Skin epidermis (tissue), 12 donors: Measurements from ENCODE around the gene RALGAPA2.

ENCODE experiments used
- H3K27ac ChIP-seq, 21 experiments: fragments of 200-600 bp; sonication (generic) in 11 of 21; one replicate each; pipeline ENCODE4 v1.5.0; 2020; ENCODE audit warnings: mild to moderate bottlenecking in 3 of 21, inconsistent platforms in 2 of 21, moderate library complexity in 2 of 21
- H3K4me3 ChIP-seq, 7 experiments: fragments of 200-600 bp; sonication (generic) in 2 of 7; one replicate each; pipeline ENCODE4 v1.5.0; 2020; ENCODE audit warnings: inconsistent platforms in 2 of 7, mild to moderate bottlenecking in 2 of 7, moderate library complexity in 1 of 7

Gene RALGAPA2

GRCh38 chr20:20520776-20521175 lies 191.7 kb downstream of the RALGAPA2 start:
- no peak overlapping the region for H3K4me3 ChIP-seq
- H3K27ac ChIP-seq = no peak overlapping the region

GRCh38 chr20:20519269-20519668 lies 193.2 kb downstream of the RALGAPA2 start:
- H3K4me3 ChIP-seq = no peak overlapping the region
- no peak overlapping the region for H3K27ac ChIP-seq

DNA sequence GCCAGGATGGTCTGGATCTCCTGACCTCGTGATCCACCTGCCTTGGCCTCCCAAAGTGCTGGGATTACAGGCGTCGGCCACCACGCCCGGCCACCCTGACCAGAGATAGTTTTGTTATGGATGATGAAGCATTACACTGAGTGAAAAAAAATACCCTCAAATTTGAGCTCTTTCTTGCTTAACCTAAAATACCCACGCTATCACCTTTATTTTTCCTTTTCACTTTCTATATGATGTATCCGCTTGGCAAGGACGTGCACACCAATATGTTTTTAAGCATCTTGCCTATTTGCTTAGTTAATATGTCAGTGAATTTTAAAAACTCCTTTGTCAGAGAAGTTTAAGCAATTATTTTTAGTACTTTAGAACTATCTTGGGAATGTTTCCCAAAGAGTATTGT lies 194.2 kb downstream of the RALGAPA2 start:
- no peak overlapping the region for H3K27ac ChIP-seq
- H3K4me3 ChIP-seq = no peak overlapping the region

- H3K4me3 ChIP-seq = no peak overlapping the region
- H3K27ac ChIP-seq = no peak overlapping the region
Measured at GRCh38 chr20:20517296-20517695, 195.1 kb downstream of the RALGAPA2 start.

- Histone ChIP-seq H3K4me3 (no peak overlapping the region), H3K27ac (no peak overlapping the region)
Measured at GRCh38 chr20:20513720-20514119, 198.7 kb downstream of the RALGAPA2 start.

DNA sequence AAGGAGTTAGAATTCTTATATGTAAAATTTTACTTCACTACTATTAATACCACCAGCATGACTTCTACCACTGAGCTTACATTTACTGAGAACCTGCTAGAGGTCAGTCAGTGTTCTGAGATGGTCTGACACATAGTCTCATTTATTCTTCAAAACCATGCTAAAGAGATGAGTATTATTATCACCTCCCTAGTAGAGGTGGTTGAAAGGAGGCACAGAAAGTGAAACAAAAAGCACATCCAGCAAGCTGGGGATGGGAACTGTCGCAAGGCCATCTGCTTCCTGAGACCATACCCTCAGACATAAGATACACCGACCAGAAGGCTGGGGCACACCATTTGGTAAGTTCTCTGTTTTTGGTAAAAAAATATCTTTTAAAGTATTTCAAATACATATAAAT lies 206.9 kb downstream of the RALGAPA2 start:
- no peak overlapping the region for H3K27ac ChIP-seq
- no peak overlapping the region for H3K4me3 ChIP-seq

GRCh38 chr20:20503777-20504530 lies 208.5 kb downstream of the RALGAPA2 start:
- no peak overlapping the region for H3K4me3 ChIP-seq

DNA sequence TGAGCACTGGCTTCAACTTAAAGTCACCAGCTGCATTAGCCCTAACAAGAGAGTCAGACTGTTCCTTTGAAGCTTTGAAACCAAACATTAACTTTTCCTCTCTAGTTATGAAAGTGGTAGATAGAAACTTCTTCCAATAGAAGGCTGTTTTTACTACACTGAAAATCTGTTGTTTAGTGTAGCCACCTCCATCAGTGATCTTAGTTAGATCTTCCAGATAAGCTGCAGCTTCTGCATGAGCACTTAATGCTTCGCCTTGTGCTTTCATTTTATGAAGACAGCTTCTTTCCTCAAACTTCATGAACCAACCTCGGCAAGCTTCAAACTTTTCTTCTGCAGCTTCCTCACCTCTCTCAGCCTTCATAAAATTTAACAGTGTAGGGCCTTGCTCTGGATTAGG lies 211.3 kb downstream of the RALGAPA2 start:
- Histone ChIP-seq H3K27ac (no peak overlapping the region), H3K4me3 (no peak overlapping the region)

More at GRCh38 chr20:20503777-20504530, 208.5 kb downstream of the RALGAPA2 start:
- H3K27ac ChIP-seq = no peak overlapping the region

- no peak overlapping the region for H3K27ac ChIP-seq
- no peak overlapping the region for H3K4me3 ChIP-seq
Measured at GRCh38 chr20:20500312-20500711, 212.1 kb downstream of the RALGAPA2 start.

DNA sequence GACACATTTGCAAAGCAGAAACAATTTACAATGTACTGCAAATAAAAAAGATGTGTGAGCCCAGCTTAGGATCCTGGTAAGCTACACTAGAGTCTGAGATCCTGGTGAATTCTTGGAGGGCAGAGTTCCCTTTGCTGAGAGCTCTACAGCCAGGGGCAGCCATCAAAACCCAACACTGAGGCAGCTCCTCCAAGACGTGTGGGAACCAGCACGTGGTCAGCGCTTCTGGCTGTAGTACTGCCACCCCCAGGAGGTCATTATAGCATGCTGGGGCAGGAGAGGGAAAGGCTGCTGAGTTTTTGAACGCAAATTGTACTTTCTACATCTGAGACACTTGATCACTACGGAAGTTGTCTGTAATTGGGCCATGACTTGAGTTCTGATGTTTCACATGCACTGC lies 213.0 kb downstream of the RALGAPA2 start:
- Histone ChIP-seq H3K27ac (no peak overlapping the region), H3K4me3 (no peak overlapping the region)

- Histone ChIP-seq H3K27ac (no peak overlapping the region), H3K4me3 (no peak overlapping the region)
Measured at GRCh38 chr20:20498076-20498861, 214.2 kb downstream of the RALGAPA2 start.

- H3K27ac ChIP-seq = no peak overlapping the region
Measured at GRCh38 chr20:20497242-20497978, 215.0 kb downstream of the RALGAPA2 start.

GRCh38 chr20:20495729-20496503 lies 216.5 kb downstream of the RALGAPA2 start:
- Histone ChIP-seq H3K27ac (no peak overlapping the region), H3K4me3 (no peak overlapping the region)

More at GRCh38 chr20:20497242-20497978, 215.0 kb downstream of the RALGAPA2 start:
- no peak overlapping the region for H3K4me3 ChIP-seq

GRCh38 chr20:20493701-20494100 lies 218.7 kb downstream of the RALGAPA2 start:
- H3K27ac ChIP-seq = no peak overlapping the region

GRCh38 chr20:20492521-20493332 lies 219.7 kb downstream of the RALGAPA2 start:
- Histone ChIP-seq H3K27ac (no peak overlapping the region), H3K4me3 (no peak overlapping the region)

More at GRCh38 chr20:20493701-20494100, 218.7 kb downstream of the RALGAPA2 start:
- no peak overlapping the region for H3K4me3 ChIP-seq

DNA sequence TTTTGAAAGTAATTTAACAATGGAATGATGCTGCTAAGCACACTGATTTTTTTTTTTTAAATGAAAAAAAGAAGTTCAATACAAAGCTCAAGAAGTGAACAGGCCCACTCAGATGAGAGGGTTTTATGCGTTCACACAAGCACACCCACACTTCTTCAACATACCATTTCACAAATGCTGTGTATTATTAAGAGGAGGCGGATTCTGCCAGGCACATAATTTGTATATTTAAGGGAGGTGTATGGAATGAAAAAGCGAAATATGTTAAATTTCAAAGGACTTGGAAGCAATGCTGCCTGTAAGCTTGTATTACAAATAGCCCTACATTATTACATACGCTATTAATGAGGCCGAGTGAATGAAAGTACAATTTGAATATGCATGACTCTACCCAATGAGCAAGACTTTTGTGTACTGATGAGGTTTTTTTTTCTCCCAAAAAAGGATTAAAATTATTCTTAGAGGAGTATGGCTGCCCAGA lies 220.6 kb downstream of the RALGAPA2 start:
- Histone ChIP-seq H3K4me3 (no peak overlapping the region), H3K27ac (no peak overlapping the region)

GRCh38 chr20:20491110-20491783 lies 221.2 kb downstream of the RALGAPA2 start:
- Histone ChIP-seq H3K27ac (no peak overlapping the region), H3K4me3 (no peak overlapping the region)

GRCh38 chr20:20490673-20491072 lies 221.8 kb downstream of the RALGAPA2 start:
- no peak overlapping the region for H3K27ac ChIP-seq

More at GRCh38 chr20:20490673-20491072, 221.8 kb downstream of the RALGAPA2 start:
- H3K4me3 ChIP-seq = no peak overlapping the region
